ENCODE results near the gene FIGN.

GRCh38 chr2:163652751-163653150, 83.1 kb downstream of the FIGN start:
- TF ChIP-seq CTCF (IDR thresholded peaks at IDR 0.05): no peak
- TF ChIP-seq POLR2A (IDR thresholded peaks at IDR 0.05): no peak
